Body of pancreas (tissue), 4 donors: Measurements from ENCODE around the gene GARNL3. TPM values are rescaled to one million over a fixed set of nuclear protein-coding genes. Genes with fewer than 3 reads are reported as not detected.

Source experiments
- ATAC-seq: fragments of 150-250 bp; one replicate; pipeline ENCODE4 v1.9.1; 2016
- DNase-seq, 4 donors: peaks; one replicate each; pipeline ENCODE4 v3.0.0-alpha.2; 2019
- H3K27ac ChIP-seq, 4 donors: fragments of 200-600 bp; sonication (generic); 1 replicate in 3 of 4; 2 replicates in 1 of 4; pipeline versions ENCODE4 v1.5.1 to v1.6.1; 2016 to 2019; ENCODE audit warnings: mild to moderate bottlenecking in 1 of 4, mixed read lengths in 1 of 4, moderate library complexity in 1 of 4
- H3K27me3 ChIP-seq, 2 donors: fragments of 200-600 bp; sonication (generic); one replicate each; pipeline ENCODE4 v1.6.0; 2016; ENCODE audit warnings: mild to moderate bottlenecking in 1 of 2
- H3K36me3 ChIP-seq, 2 donors: fragments of 200-600 bp; sonication (generic); replicated peaks in 1 of 2; 2 replicates each; pipeline ENCODE4 v1.5.1; 2016; ENCODE audit warnings: low read depth in 2 of 2; ENCODE audit not compliant: insufficient read depth in 1 of 2
- H3K4me1 ChIP-seq: fragments of 200-600 bp; sonication (generic); one replicate; pipeline ENCODE4 v1.6.0; 2016
- H3K4me3 ChIP-seq, 2 donors: fragments of 200-600 bp; sonication (generic); 1 replicate in 1 of 2; 2 replicates in 1 of 2; pipeline ENCODE4 v1.5.1; 2016 to 2019
- H3K9me3 ChIP-seq, 3 donors: fragments of 200-600 bp; sonication (generic); 1 replicate in 2 of 3; 2 replicates in 1 of 3; pipeline ENCODE4 v1.5.1; 2016
- CTCF ChIP-seq, 7 experiments: fragments of 450-650 bp in 4 of 7; fragments of 200-600 bp in 3 of 7; sonication (generic) in 3 of 7; IDR thresholded peaks; one replicate each; pipeline ENCODE4 v1.5.1; 2016 to 2019; ENCODE audit warnings: antibody characterized with exemption in 7 of 7
- POLR2A ChIP-seq, 3 donors: fragments of 450-650 bp; IDR thresholded peaks; one replicate each; pipeline ENCODE4 v1.6.1; 2016; ENCODE audit warnings: antibody characterized with exemption in 3 of 3, mild to moderate bottlenecking in 2 of 3
- WGBS, 2 donors: methylation state at CpG; one replicate each; pipeline ENCODE4 v1.1.5; 2017; 5-methylcytosine and 5-hydroxymethylcytosine counted together
- intact Hi-C: fragments of 100-400 bp; cut with DNase I; formaldehyde crosslinking; loops from one replicate; pipeline ENCODE4 v1.15.1; 2023
- total RNA-seq, 2 donors: library from RNA; depleted of rRNA; stranded (reverse); fragments of >200 nt; gene quantifications; one replicate each; pipeline ENCODE4 v1.1.0, GENCODE V29; 2016

Gene GARNL3
- total RNA-seq, 2 donors from 2014 or later = 5.9 to 23.6 TPM

GRCh38 chr9:127361561-127361960 is 97.0 kb downstream of the GARNL3 start:
- Histone ChIP-seq H3K4me3 (no peak overlapping the region), H3K27ac (no peak overlapping the region), H3K4me1 (no peaks in the 10 kb centered on the region), H3K36me3 (no peaks in the 10 kb centered on the region), H3K9me3 (no peaks in the 10 kb centered on the region), H3K27me3 (no peaks in the 10 kb centered on the region)
- DNase-seq = no peak
- 65 to 72% methylated on average over 3 of the region's 3 CpGs for WGBS, 2 donors
- intact Hi-C loops = no loop called here
- ATAC-seq = no peak
- TF ChIP-seq CTCF (IDR thresholded peaks at IDR 0.05) = no peak
- no peak for TF ChIP-seq POLR2A (IDR thresholded peaks at IDR 0.05)

- H3K27me3 ChIP-seq = no peaks in the 10 kb centered on the region
- whole genome bisulfite sequencing, 2 donors = 82 to 92% methylated on average over 7 of the region's 7 CpGs
- no peaks in the 10 kb centered on the region for H3K9me3 ChIP-seq
- H3K4me1 ChIP-seq = no peaks in the 10 kb centered on the region
- DNase-seq = no peak
- no peak overlapping the region for H3K4me3 ChIP-seq
- intact Hi-C loops = no loop called here
- no peak for TF ChIP-seq CTCF (IDR thresholded peaks at IDR 0.05)
- no peak for TF ChIP-seq POLR2A (IDR thresholded peaks at IDR 0.05)
- H3K27ac ChIP-seq = no peak overlapping the region
- H3K36me3 ChIP-seq = no peaks in the 10 kb centered on the region
- ATAC-seq = no peak
These were observed 98.3 kb downstream of the GARNL3 start for GRCh38 chr9:127362829-127363228.

GRCh38 chr9:127365461-127365860 is 100.9 kb downstream of the GARNL3 start:
- WGBS, 2 donors = 89 to 90% methylated on average over 10 of the region's 10 CpGs
- Histone ChIP-seq H3K4me1 (no peaks in the 10 kb centered on the region), H3K27ac (no peak overlapping the region), H3K4me3 (no peak overlapping the region), H3K36me3 (no peaks in the 10 kb centered on the region), H3K9me3 (no peaks in the 10 kb centered on the region), H3K27me3 (no peaks in the 10 kb centered on the region)
- TF ChIP-seq POLR2A (IDR thresholded peaks at IDR 0.05) (no peak), CTCF (IDR thresholded peaks at IDR 0.05) (no peak)
- DNase-seq = no peak
- ATAC-seq = no peak
- intact Hi-C loops = no loop called here

GRCh38 chr9:127366594-127366993 is 102.0 kb downstream of the GARNL3 start:
- ATAC-seq (no peak), DNase-seq (no peak)
- intact Hi-C loops = no loop called here
- WGBS, 2 donors = 86% methylated on average over 7 of the region's 7 CpGs
- Histone ChIP-seq H3K36me3 (no peaks in the 10 kb centered on the region), H3K27me3 (no peaks in the 10 kb centered on the region), H3K4me1 (no peaks in the 10 kb centered on the region), H3K4me3 (no peak overlapping the region), H3K9me3 (no peaks in the 10 kb centered on the region), H3K27ac (no peak overlapping the region)
- no peak for TF ChIP-seq CTCF (IDR thresholded peaks at IDR 0.05)
- TF ChIP-seq POLR2A (IDR thresholded peaks at IDR 0.05) = no peak

- Histone ChIP-seq H3K36me3 (no peaks in the 10 kb centered on the region), H3K9me3 (no peaks in the 10 kb centered on the region), H3K27me3 (no peaks in the 10 kb centered on the region), H3K27ac (no peak overlapping the region), H3K4me3 (no peak overlapping the region), H3K4me1 (no peaks in the 10 kb centered on the region)
- TF ChIP-seq POLR2A (IDR thresholded peaks at IDR 0.05) (no peak), CTCF (IDR thresholded peaks at IDR 0.05) (no peak)
- no peak for DNase-seq
- 60 to 75% methylated on average over 6 of the region's 6 CpGs for WGBS, 2 donors
- intact Hi-C loops = no loop called here
- ATAC-seq = no peak
These were observed 104.4 kb downstream of the GARNL3 start for GRCh38 chr9:127368852-127369402.
